Endothelial cell of umbilical vein (primary cell): ENCODE data around the gene ARL3. TPM values are rescaled to one million over a fixed set of nuclear protein-coding genes. Genes with fewer than 3 reads are reported as not detected.

Source experiments
- BruUV-seq: library from RNA; stranded (reverse); fragments of 400-500 nt; replicated peaks from 2 replicates; lab custom pipeline; 2021; lab: Mats Ljungman, UMichigan
- CTCF ChIA-PET: fragments of 300-600, 350-600 bp; sonication (Branson Sonifier 250); formaldehyde crosslinking; loops from one replicate; lab custom pipeline; 2021; ENCODE audit warnings: antibody characterized with exemption, inconsistent platforms; lab: Charles Lee
- POLR2A ChIA-PET: fragments of 300-600, 350-600 bp; sonication (Branson Sonifier 250); formaldehyde crosslinking; loops from one replicate; lab custom pipeline; 2021; ENCODE audit warnings: antibody characterized with exemption, inconsistent platforms; lab: Charles Lee
- DNase-seq: peaks from one replicate; pipeline ENCODE4 v3.0.0-alpha.2; 2011; ENCODE audit warnings: low read depth, low spot score
- FAIRE-seq: peaks from 2 replicates; lab custom pipeline; 2011; peaks lifted over from hg19 to GRCh38; lab: Jason Lieb, UNC
- H2AFZ ChIP-seq: 2 replicates; pipeline ENCODE4 v1.6.0; 2012; ENCODE audit warnings: low read depth, low read length, control low read depth, inconsistent platforms
- H3K27ac ChIP-seq: 2 replicates; pipeline ENCODE4 v1.5.1; 2011; ENCODE audit warnings: low read depth, mild to moderate bottlenecking, control low read depth, low read length, moderate library complexity; ENCODE audit not compliant: insufficient read depth
- H3K27me3 ChIP-seq, 2 experiments: 2 replicates each; pipeline versions ENCODE4 v1.6.0 to v1.6.1; 2011; ENCODE audit warnings: low read length in 2 of 2, mixed read lengths in 1 of 2; ENCODE audit not compliant: control insufficient read depth in 2 of 2, insufficient read depth in 2 of 2
- H3K36me3 ChIP-seq, 2 experiments: 2 replicates in 1 of 2; 3 replicates in 1 of 2; pipeline ENCODE4 v1.5.1; 2011; ENCODE audit warnings: low read length in 2 of 2, mild to moderate bottlenecking in 1 of 2, moderate library complexity in 1 of 2; ENCODE audit not compliant: control insufficient read depth in 2 of 2, insufficient read depth in 2 of 2; ENCODE audit errors: extremely low read depth in 1 of 2
- H3K4me1 ChIP-seq: 3 replicates; pipeline ENCODE4 v1.5.1; 2011; ENCODE audit warnings: mild to moderate bottlenecking, low read length; ENCODE audit not compliant: control insufficient read depth, insufficient read depth; ENCODE audit errors: extremely low read depth
- H3K4me2 ChIP-seq: 2 replicates; pipeline ENCODE4 v1.6.1; 2011; ENCODE audit warnings: low read length, control low read depth, mixed read lengths; ENCODE audit not compliant: insufficient read depth
- H3K4me3 ChIP-seq, 3 experiments: fragments of 200-600 bp in 1 of 3; sonication (generic), shearing (Covaris generic) in 1 of 3; replicated peaks in 1 of 3; 2 replicates each; pipeline ENCODE4 v1.5.1; 2011 to 2016; ENCODE audit warnings: control low read depth in 3 of 3, low read length in 3 of 3, mild to moderate bottlenecking in 2 of 3, inconsistent platforms in 1 of 3, low read depth in 1 of 3, moderate library complexity in 1 of 3; ENCODE audit not compliant: insufficient read depth in 1 of 3
- H3K79me2 ChIP-seq: 2 replicates; pipeline ENCODE4 v1.6.0; 2012; ENCODE audit warnings: low read length, inconsistent platforms; ENCODE audit not compliant: control insufficient read depth, insufficient read depth
- H3K9ac ChIP-seq: replicated peaks from 2 replicates; pipeline ENCODE3; 2011; ENCODE audit warnings: low read length, control low read depth; ENCODE audit not compliant: insufficient read depth; ENCODE audit errors: extremely low read depth
- H3K9me1 ChIP-seq: replicated peaks from 3 replicates; pipeline ENCODE4 v1.6.0; 2011; ENCODE audit warnings: mild to moderate bottlenecking, low read length; ENCODE audit not compliant: control insufficient read depth, insufficient read depth; ENCODE audit errors: extremely low read depth
- H3K9me3 ChIP-seq: replicated peaks from 2 replicates; pipeline ENCODE4 v1.5.1; 2012; ENCODE audit warnings: low read length, inconsistent platforms; ENCODE audit not compliant: control insufficient read depth, insufficient read depth
- H4K20me1 ChIP-seq: replicated peaks from 2 replicates; pipeline ENCODE3; 2011; ENCODE audit warnings: mild to moderate bottlenecking, low read length; ENCODE audit not compliant: control insufficient read depth, insufficient read depth; ENCODE audit errors: extremely low read depth
- EZH2 ChIP-seq: IDR thresholded peaks from 2 replicates; pipeline ENCODE4 v1.6.1; 2012; ENCODE audit warnings: borderline replicate concordance, low read depth, mild to moderate bottlenecking, moderate library complexity, low read length, inconsistent platforms; ENCODE audit not compliant: severe bottlenecking
- FOS ChIP-seq: IDR thresholded peaks from 2 replicates; pipeline ENCODE4 v1.6.1; 2011; ENCODE audit warnings: mild to moderate bottlenecking, low read length, moderate library complexity, borderline replicate concordance; ENCODE audit not compliant: insufficient read depth
- GATA2 ChIP-seq: IDR thresholded peaks from 2 replicates; pipeline ENCODE4 v1.7.0; 2011; ENCODE audit warnings: low read depth, mild to moderate bottlenecking, moderate library complexity, mixed read lengths, low read length; ENCODE audit not compliant: insufficient read length, insufficient read depth
- JUN ChIP-seq: IDR thresholded peaks from 2 replicates; pipeline ENCODE4 v1.6.1; 2011; ENCODE audit warnings: borderline replicate concordance, low read depth; ENCODE audit not compliant: insufficient read length, insufficient read depth
- MYC ChIP-seq: IDR thresholded peaks from one replicate; pipeline ENCODE4 v1.6.1; 2011; ENCODE audit warnings: mild to moderate bottlenecking, low read depth, low read length
- POLR2A ChIP-seq: IDR thresholded peaks from 2 replicates; pipeline ENCODE4 v1.6.1; 2012; ENCODE audit warnings: low read depth, mild to moderate bottlenecking, control low read depth, low read length
- POLR2AphosphoS5 ChIP-seq: IDR thresholded peaks from 2 replicates; pipeline ENCODE4 v1.6.1; 2012; ENCODE audit warnings: low read depth, mild to moderate bottlenecking, control low read depth, low read length, moderate library complexity; ENCODE audit not compliant: insufficient read depth
- dilution Hi-C: fragments of 300-500 bp; cut with MboI; formaldehyde crosslinking; loops from one replicate; pipeline ENCODE4 v1.15.0; 2019; ENCODE audit warnings: low sequenced_read_pairs; ENCODE audit not compliant: extremely low pct_ligation_motif_present
- intact Hi-C: fragments of 100-400 bp; cut with micrococcal nuclease; formaldehyde crosslinking; loops from one replicate; pipeline ENCODE4 v1.10.0; 2022
- polyA plus RNA-seq, 4 experiments: library from polyadenylated mRNA; depleted of rRNA in 3 of 4; stranded (reverse) in 3 of 4; unstranded in 1 of 4; fragments of >200 nt; gene quantifications; 2 replicates each; pipeline versions ENCODE4 v1.2.1 to v1.2.3, GENCODE V29; 2011 to 2012; ENCODE audit warnings: missing spikeins in 1 of 4
- total RNA-seq: library from RNA; stranded (reverse); gene quantifications from 2 replicates; pipeline ENCODE4 v1.2.3, GENCODE V29; 2021
- TF ChIP-seq, protein P1 (sequence below), 2 donors: IDR thresholded peaks; 1 replicate in 1 of 2; 2 replicates in 1 of 2; pipeline ENCODE4 v1.5.1; 2011; ENCODE audit warnings: low read length in 2 of 2, mild to moderate bottlenecking in 2 of 2, moderate library complexity in 2 of 2, control low read depth in 1 of 2, inconsistent platforms in 1 of 2, low read depth in 1 of 2; ENCODE audit not compliant: insufficient read depth in 1 of 2; ENCODE audit errors: extremely low read depth in 1 of 2
- TF ChIP-seq, protein P2 (sequence below): IDR thresholded peaks from 2 replicates; pipeline ENCODE4 v1.6.1; 2011; ENCODE audit not compliant: insufficient read depth, insufficient read length

Gene ARL3
- total and polyA plus RNA-seq, 2 donors (not counting 3 experiments of a cell fraction or from before 2014, with no cell fraction given) = 6.6 to 11.0 TPM

DNA sequence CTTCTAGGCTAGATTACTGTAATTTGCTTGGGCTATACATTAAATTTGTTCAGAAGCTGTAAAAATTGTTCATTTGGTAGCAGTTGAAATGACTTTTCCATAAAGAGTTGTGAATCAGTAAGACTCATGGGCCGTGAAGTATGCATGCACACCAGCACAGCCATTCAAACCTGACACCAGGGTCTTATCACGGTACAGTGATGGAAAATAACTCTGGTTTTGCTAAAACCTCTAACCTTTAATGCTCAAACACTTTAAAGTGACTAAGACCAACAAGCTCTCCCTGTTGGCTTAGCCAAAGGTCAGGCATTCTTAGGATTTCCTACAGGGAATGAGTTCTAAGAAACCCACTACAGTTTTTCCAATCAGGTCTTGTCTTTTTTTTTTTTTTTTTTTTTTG is 11.5 kb downstream of the ARL3 start:
- dilution Hi-C loops = no loop called here
- H3K4me2 ChIP-seq = no peak overlapping the region
- POLR2A ChIA-PET = interaction anchor here (0.7 kb wide), 1 partner anchor 461 kb away, joined by 5 read pairs; no protein-coding TSS in a partner anchor

More for the DNA sequence above, 11.5 kb downstream of the ARL3 start:
- H3K36me3 ChIP-seq = peaks cover 0 to 3% of the 10 kb centered on the region in 2 experiments
- no peaks in the 10 kb centered on the region for H3K79me2 ChIP-seq
- CTCF ChIA-PET = no interaction called here
- DNase-seq = no peak
- TF ChIP-seq GATA2 = no peak
- no peak for TF ChIP-seq POLR2A
- TF ChIP-seq JUN = no peak
- TF ChIP-seq, protein P1, sequence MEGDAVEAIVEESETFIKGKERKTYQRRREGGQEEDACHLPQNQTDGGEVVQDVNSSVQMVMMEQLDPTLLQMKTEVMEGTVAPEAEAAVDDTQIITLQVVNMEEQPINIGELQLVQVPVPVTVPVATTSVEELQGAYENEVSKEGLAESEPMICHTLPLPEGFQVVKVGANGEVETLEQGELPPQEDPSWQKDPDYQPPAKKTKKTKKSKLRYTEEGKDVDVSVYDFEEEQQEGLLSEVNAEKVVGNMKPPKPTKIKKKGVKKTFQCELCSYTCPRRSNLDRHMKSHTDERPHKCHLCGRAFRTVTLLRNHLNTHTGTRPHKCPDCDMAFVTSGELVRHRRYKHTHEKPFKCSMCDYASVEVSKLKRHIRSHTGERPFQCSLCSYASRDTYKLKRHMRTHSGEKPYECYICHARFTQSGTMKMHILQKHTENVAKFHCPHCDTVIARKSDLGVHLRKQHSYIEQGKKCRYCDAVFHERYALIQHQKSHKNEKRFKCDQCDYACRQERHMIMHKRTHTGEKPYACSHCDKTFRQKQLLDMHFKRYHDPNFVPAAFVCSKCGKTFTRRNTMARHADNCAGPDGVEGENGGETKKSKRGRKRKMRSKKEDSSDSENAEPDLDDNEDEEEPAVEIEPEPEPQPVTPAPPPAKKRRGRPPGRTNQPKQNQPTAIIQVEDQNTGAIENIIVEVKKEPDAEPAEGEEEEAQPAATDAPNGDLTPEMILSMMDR (IDR thresholded peaks at IDR 0.05; ENCODE audit: extremely low read depth in 1 of 2, insufficient read depth in 1 of 2, low read depth in 1 of 2, low read length in 2 of 2) = no peak
- TF ChIP-seq EZH2 = no peak
- TF ChIP-seq, protein P2, sequence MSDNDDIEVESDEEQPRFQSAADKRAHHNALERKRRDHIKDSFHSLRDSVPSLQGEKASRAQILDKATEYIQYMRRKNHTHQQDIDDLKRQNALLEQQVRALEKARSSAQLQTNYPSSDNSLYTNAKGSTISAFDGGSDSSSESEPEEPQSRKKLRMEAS = no peak
- no peak for TF ChIP-seq MYC
- no peak for TF ChIP-seq POLR2AphosphoS5
- no peak for TF ChIP-seq FOS
- no peak overlapping the region for H2AFZ ChIP-seq
- H3K27me3 ChIP-seq = no peaks in the 10 kb centered on the region
- no peak for FAIRE-seq
- no peak overlapping the region for H3K9ac ChIP-seq
- H4K20me1 ChIP-seq = no peaks in the 10 kb centered on the region
- H3K9me3 ChIP-seq = no peaks in the 10 kb centered on the region
- no peaks in the 10 kb centered on the region for H3K9me1 ChIP-seq
- H3K4me1 ChIP-seq = no peaks in the 10 kb centered on the region
- H3K27ac ChIP-seq = no peak overlapping the region
- BruUV-seq = no TSS peak
- intact Hi-C loops = no loop called here
- H3K4me3 ChIP-seq = no peak overlapping the region
